GM12878 (cell line): ENCODE results near the gene RAE1. TPM values are rescaled to one million over a fixed set of nuclear protein-coding genes. Genes with fewer than 3 reads are reported as not detected.

Experiments
- CHD1 ChIP-seq: IDR thresholded peaks from 2 replicates; pipeline ENCODE4 v1.6.1; 2012; ENCODE audit warnings: low read depth, low read length, improper control_type of control experiment
- CREB1 ChIP-seq: IDR thresholded peaks from 2 replicates; pipeline ENCODE4 v1.6.1; 2012; ENCODE audit warnings: low read depth, mild to moderate bottlenecking, inconsistent platforms
- DPF2 ChIP-seq: fragments of 450-650 bp; IDR thresholded peaks from 2 replicates; pipeline ENCODE4 v1.6.1; 2017; ENCODE audit warnings: mild to moderate bottlenecking
- NR2C1 ChIP-seq: fragments of 450-650 bp; IDR thresholded peaks from 2 replicates; pipeline ENCODE4 v1.6.1; 2017; ENCODE audit warnings: antibody characterized with exemption, mild to moderate bottlenecking, moderate library complexity
- POLR2A ChIP-seq: IDR thresholded peaks from 2 replicates; pipeline ENCODE4 v1.6.1; 2011; ENCODE audit warnings: low read depth, mild to moderate bottlenecking, low read length
- RB1 ChIP-seq: fragments of 450-650 bp; formaldehyde crosslinking; IDR thresholded peaks from 2 replicates; pipeline ENCODE4 v1.6.1; 2017; ENCODE audit warnings: mild to moderate bottlenecking, borderline replicate concordance
- RELA ChIP-seq: fragments of 450-650 bp; IDR thresholded peaks from 2 replicates; pipeline ENCODE4 v1.8.0; 2014; ENCODE audit warnings: borderline replicate concordance; ENCODE audit not compliant: partially characterized antibody
- RELB ChIP-seq: fragments of 450-650 bp; IDR thresholded peaks from 2 replicates; pipeline ENCODE4 v1.6.1; 2017; ENCODE audit warnings: low read depth, mild to moderate bottlenecking, moderate library complexity
- REST ChIP-seq: IDR thresholded peaks from 2 replicates; pipeline ENCODE4 v1.6.1; 2012; ENCODE audit warnings: mild to moderate bottlenecking, low read depth, low read length
- SIN3A ChIP-seq: IDR thresholded peaks from 2 replicates; pipeline ENCODE4 v1.6.1; 2012; ENCODE audit warnings: low read depth, low read length, improper control_type of control experiment
- SRF ChIP-seq, 2 experiments: IDR thresholded peaks; 2 replicates each; pipeline ENCODE4 v1.6.1; 2011; ENCODE audit warnings: low read depth in 2 of 2, low read length in 2 of 2, mild to moderate bottlenecking in 1 of 2, moderate library complexity in 1 of 2
- TARDBP ChIP-seq: IDR thresholded peaks from 2 replicates; pipeline ENCODE4 v1.6.1; 2016; ENCODE audit warnings: borderline replicate concordance
- WRNIP1 ChIP-seq: IDR thresholded peaks from 2 replicates; pipeline ENCODE4 v1.6.1; 2011; ENCODE audit warnings: low read depth, low read length, improper control_type of control experiment, borderline replicate concordance
- YY1 ChIP-seq: IDR thresholded peaks from 2 replicates; pipeline ENCODE4 v1.6.1; 2011; ENCODE audit warnings: low read depth, mild to moderate bottlenecking, low read length
- ZBTB4 ChIP-seq: fragments of 450-650 bp; formaldehyde crosslinking; IDR thresholded peaks from 2 replicates; pipeline ENCODE4 v1.4.0; 2022; ENCODE audit warnings: mild to moderate bottlenecking, moderate library complexity
- ZNF687 ChIP-seq: fragments of 450-650 bp; IDR thresholded peaks from 2 replicates; pipeline ENCODE4 v1.6.1; 2017; ENCODE audit warnings: mild to moderate bottlenecking, moderate library complexity
- polyA plus RNA-seq, 11 experiments: library from polyadenylated mRNA; depleted of rRNA in 4 of 11; unstranded in 6 of 11; stranded (reverse) in 5 of 11; fragments of >200 nt; fragmentation: Nextera tagmentation in 4 of 11; fragmentation: Illumina TruSeq in 1 of 11; extraction: Ambion mirVana in 4 of 11; extraction: Trizol in 1 of 11; gene quantifications; 1 replicate in 1 of 11; 2 replicates in 10 of 11; pipeline versions ENCODE4 v1.2.1 to v1.2.3, GENCODE V29; 2011 to 2016; ENCODE audit warnings: inconsistent platforms in 2 of 11, missing spikeins in 2 of 11, low read depth in 1 of 11
- total RNA-seq, 4 experiments: library from RNA; depleted of rRNA in 3 of 4; stranded (reverse); fragments of >200 nt in 3 of 4; fragmentation: Illumina TruSeq in 1 of 4; extraction: Trizol in 1 of 4; gene quantifications; 2 replicates each; pipeline versions ENCODE4 v1.2.1 to v1.2.3, GENCODE V29; 2013 to 2021

RAE1 gene
- total and polyA plus RNA-seq, 10 of the 15 experiments (the other 5 are each of a cell fraction or from before 2014, with no cell fraction given) = 28.7 to 107 (median 49.3) TPM

GRCh38 chr20:57388953-57389694, 38.1 kb downstream of the RAE1 start (continued):
- TF ChIP-seq ZNF687 (peak; percentile 57), CHD1 (no peak), DPF2 (peak; percentile 71), REST (no peak), WRNIP1 (no peak), YY1 (no peak; the same call in 1 of the 2 replicates), POLR2A (peak; percentile 44; the same call in 1 of the 2 replicates), RELB (no peak), ZBTB4 (CRISPR knock-in tag) (no peak), RELA (no peak), TARDBP (no peak), RB1 (peak; percentile 47; the same call in 1 of the 2 replicates), SIN3A (no peak; the same call in 1 of the 2 replicates), SRF (IDR thresholded peaks at IDR 0.05; ENCODE audit: low read depth in 2 of 2, low read length in 2 of 2) (no peak), NR2C1 (peak; percentile 64), CREB1 (no peak)
